ENCODE data around the gene SENP3. TPM values are rescaled to one million over a fixed set of nuclear protein-coding genes. Genes with fewer than 3 reads are reported as not detected.
A peak's percentile ranks its signal among the peaks of the same experiment; 100 is the strongest.

SENP3 gene
- total and polyA plus RNA-seq, 2 of the 13 experiments (the other 11 are each of a cell fraction or from before 2014, with no cell fraction given): 55.8 to 75.4 TPM

- no peak for TF ChIP-seq ZNF780A (CRISPR knock-in tag; IDR thresholded peaks at IDR 0.05)
- TF ChIP-seq, protein P1, sequence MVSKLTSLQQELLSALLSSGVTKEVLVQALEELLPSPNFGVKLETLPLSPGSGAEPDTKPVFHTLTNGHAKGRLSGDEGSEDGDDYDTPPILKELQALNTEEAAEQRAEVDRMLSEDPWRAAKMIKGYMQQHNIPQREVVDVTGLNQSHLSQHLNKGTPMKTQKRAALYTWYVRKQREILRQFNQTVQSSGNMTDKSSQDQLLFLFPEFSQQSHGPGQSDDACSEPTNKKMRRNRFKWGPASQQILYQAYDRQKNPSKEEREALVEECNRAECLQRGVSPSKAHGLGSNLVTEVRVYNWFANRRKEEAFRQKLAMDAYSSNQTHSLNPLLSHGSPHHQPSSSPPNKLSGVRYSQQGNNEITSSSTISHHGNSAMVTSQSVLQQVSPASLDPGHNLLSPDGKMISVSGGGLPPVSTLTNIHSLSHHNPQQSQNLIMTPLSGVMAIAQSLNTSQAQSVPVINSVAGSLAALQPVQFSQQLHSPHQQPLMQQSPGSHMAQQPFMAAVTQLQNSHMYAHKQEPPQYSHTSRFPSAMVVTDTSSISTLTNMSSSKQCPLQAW (CRISPR knock-in tag; IDR thresholded peaks at IDR 0.05): no peak
- no peak for TF ChIP-seq DR1 (CRISPR knock-in tag; IDR thresholded peaks at IDR 0.05)
- no peak for TF ChIP-seq ZNF343 (CRISPR knock-in tag; IDR thresholded peaks at IDR 0.05)
- TF ChIP-seq YY1 (IDR thresholded peaks at IDR 0.05; ENCODE audit: insufficient read depth, insufficient replicate concordance, low read depth, low read length): peak; percentile 21
- no peak for TF ChIP-seq MAF1 (CRISPR knock-in tag; IDR thresholded peaks at IDR 0.05; ENCODE audit: borderline replicate concordance)
These were observed 38.7 kb upstream of the SENP3 start (continued) for GRCh38 chr17:7523033-7523432.

- BruUV-seq (replicated peaks): no TSS peak
- Histone ChIP-seq H3K9ac (ENCODE audit: insufficient read depth, low read depth, low read length) (no peak overlapping the region), H3K4me2 (ENCODE audit: low read depth, low read length) (no peak overlapping the region), H3K4me1 (ENCODE audit: insufficient read depth, low read length) (peaks cover 27% of the 10 kb centered on the region), H2AFZ (ENCODE audit: low read length) (no peak overlapping the region), H3K36me3 (replicated peaks in 1 of 2; ENCODE audit: control insufficient read depth in 1 of 2, insufficient read depth in 2 of 2, low read length in 2 of 2) (no peaks in the 10 kb centered on the region), H3K27me3 (ENCODE audit: control insufficient read depth in 1 of 2, insufficient read depth in 2 of 2, low read length in 2 of 2) (peaks cover 0 to 1% of the 10 kb centered on the region in 2 experiments; a peak in 1 of 5 replicates), H3K79me2 (ENCODE audit: insufficient read depth, low read length) (no peaks in the 10 kb centered on the region), H3K4me3 (replicated peaks in 1 of 3; ENCODE audit: insufficient read depth in 1 of 3, low read depth in 2 of 3, low read length in 3 of 3) (no peak overlapping the region), H4K20me1 (ENCODE audit: insufficient read depth, low read length) (no peaks in the 10 kb centered on the region), H3K9me3 (ENCODE audit: low read length) (no peaks in the 10 kb centered on the region), H3K27ac (ENCODE audit: extremely low read length, insufficient read depth, low read length) (no peak overlapping the region)
- no peak for DNase-seq (ENCODE audit: low spot score)
- FAIRE-seq: no peak
- CTCF ChIA-PET (ENCODE audit: low intra/inter-chr PET ratio, low total read pairs): no interaction called here
- POLR2A ChIA-PET: no interaction called here
- intact Hi-C loops (cut with micrococcal nuclease; ENCODE audit: unreplicated experiment) (no loop called here), in situ Hi-C loops (cut with HindIII; ENCODE audit: extremely low pct_ligation_motif_present, low pct_unique_long_range_greater_than_20kb) (no loop called here)
- ATAC-seq: no peak
- no peak for TF ChIP-seq ZNF589 (CRISPR knock-in tag; conservative IDR thresholded peaks at IDR 0.05)
- no peak for TF ChIP-seq MAFG (CRISPR knock-in tag; IDR thresholded peaks at IDR 0.05)
- TF ChIP-seq ZFP62 (CRISPR knock-in tag; IDR thresholded peaks at IDR 0.05): no peak
- TF ChIP-seq TBP (CRISPR knock-in tag; IDR thresholded peaks at IDR 0.05): no peak
- TF ChIP-seq, protein P2, sequence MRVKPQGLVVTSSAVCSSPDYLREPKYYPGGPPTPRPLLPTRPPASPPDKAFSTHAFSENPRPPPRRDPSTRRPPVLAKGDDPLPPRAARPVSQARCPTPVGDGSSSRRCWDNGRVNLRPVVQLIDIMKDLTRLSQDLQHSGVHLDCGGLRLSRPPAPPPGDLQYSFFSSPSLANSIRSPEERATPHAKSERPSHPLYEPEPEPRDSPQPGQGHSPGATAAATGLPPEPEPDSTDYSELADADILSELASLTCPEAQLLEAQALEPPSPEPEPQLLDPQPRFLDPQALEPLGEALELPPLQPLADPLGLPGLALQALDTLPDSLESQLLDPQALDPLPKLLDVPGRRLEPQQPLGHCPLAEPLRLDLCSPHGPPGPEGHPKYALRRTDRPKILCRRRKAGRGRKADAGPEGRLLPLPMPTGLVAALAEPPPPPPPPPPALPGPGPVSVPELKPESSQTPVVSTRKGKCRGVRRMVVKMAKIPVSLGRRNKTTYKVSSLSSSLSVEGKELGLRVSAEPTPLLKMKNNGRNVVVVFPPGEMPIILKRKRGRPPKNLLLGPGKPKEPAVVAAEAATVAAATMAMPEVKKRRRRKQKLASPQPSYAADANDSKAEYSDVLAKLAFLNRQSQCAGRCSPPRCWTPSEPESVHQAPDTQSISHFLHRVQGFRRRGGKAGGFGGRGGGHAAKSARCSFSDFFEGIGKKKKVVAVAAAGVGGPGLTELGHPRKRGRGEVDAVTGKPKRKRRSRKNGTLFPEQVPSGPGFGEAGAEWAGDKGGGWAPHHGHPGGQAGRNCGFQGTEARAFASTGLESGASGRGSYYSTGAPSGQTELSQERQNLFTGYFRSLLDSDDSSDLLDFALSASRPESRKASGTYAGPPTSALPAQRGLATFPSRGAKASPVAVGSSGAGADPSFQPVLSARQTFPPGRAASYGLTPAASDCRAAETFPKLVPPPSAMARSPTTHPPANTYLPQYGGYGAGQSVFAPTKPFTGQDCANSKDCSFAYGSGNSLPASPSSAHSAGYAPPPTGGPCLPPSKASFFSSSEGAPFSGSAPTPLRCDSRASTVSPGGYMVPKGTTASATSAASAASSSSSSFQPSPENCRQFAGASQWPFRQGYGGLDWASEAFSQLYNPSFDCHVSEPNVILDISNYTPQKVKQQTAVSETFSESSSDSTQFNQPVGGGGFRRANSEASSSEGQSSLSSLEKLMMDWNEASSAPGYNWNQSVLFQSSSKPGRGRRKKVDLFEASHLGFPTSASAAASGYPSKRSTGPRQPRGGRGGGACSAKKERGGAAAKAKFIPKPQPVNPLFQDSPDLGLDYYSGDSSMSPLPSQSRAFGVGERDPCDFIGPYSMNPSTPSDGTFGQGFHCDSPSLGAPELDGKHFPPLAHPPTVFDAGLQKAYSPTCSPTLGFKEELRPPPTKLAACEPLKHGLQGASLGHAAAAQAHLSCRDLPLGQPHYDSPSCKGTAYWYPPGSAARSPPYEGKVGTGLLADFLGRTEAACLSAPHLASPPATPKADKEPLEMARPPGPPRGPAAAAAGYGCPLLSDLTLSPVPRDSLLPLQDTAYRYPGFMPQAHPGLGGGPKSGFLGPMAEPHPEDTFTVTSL (CRISPR knock-in tag; IDR thresholded peaks at IDR 0.05; ENCODE audit: borderline replicate concordance): no peak
- TF ChIP-seq SAFB2 (CRISPR knock-in tag; IDR thresholded peaks at IDR 0.05; ENCODE audit: borderline replicate concordance, low read depth): no peak
- TF ChIP-seq MXI1 (IDR thresholded peaks at IDR 0.05; ENCODE audit: borderline replicate concordance, low read depth, low read length): no peak
- TF ChIP-seq NONO (IDR thresholded peaks at IDR 0.05): no peak
- TF ChIP-seq NONO (CRISPR knock-in tag; conservative IDR thresholded peaks at IDR 0.05): no peak
- no peak for TF ChIP-seq HDAC6 (IDR thresholded peaks at IDR 0.05; ENCODE audit: low read depth, low read length)
- no peak for TF ChIP-seq ZNF746 (CRISPR knock-in tag; IDR thresholded peaks at IDR 0.05)
- no peak for TF ChIP-seq ZNF33B (CRISPR knock-in tag; IDR thresholded peaks at IDR 0.05)
- no peak for TF ChIP-seq ZNF335 (CRISPR knock-in tag; IDR thresholded peaks at IDR 0.05)
- TF ChIP-seq ATF7-NPFF (CRISPR knock-in tag; IDR thresholded peaks at IDR 0.05; ENCODE audit: low read depth): no peak
These were observed 32.9 kb upstream of the SENP3 start for GRCh38 chr17:7528842-7529241.
